HepG2 (cell line): ENCODE results near the gene NCBP3. TPM values are rescaled to one million over a fixed set of nuclear protein-coding genes. Genes with fewer than 3 reads are reported as not detected.

Experiments used
- GTF2F1 ChIP-seq: fragments of 150-350 bp; IDR thresholded peaks from 2 replicates; pipeline ENCODE4 v1.6.1; 2014; ENCODE audit warnings: low read length
- KDM5A ChIP-seq: fragments of 200-600 bp; sonication (generic); IDR thresholded peaks from 2 replicates; pipeline ENCODE4 v1.7.0; 2018; ENCODE audit warnings: antibody characterized with exemption, mild to moderate bottlenecking, low read length, borderline replicate concordance
- RFXANK ChIP-seq: IDR thresholded peaks from 2 replicates; pipeline ENCODE4 v1.6.1; 2016
- YY1 ChIP-seq: IDR thresholded peaks from 2 replicates; pipeline ENCODE4 v1.6.1; 2011; ENCODE audit warnings: low read length, low read depth, moderate library complexity, mild to moderate bottlenecking; ENCODE audit not compliant: insufficient read depth, insufficient replicate concordance
- polyA plus RNA-seq, 8 experiments: library from polyadenylated mRNA; depleted of rRNA in 3 of 8; stranded (reverse) in 7 of 8; unstranded in 1 of 8; fragments of >200 nt; fragmentation: Illumina TruSeq in 4 of 8; extraction: Trizol in 4 of 8; gene quantifications; 2 replicates each; pipeline versions ENCODE4 v1.2.1 to v1.2.3, GENCODE V29; 2011 to 2016; ENCODE audit warnings: low read depth in 4 of 8, missing spikeins in 1 of 8, mixed read lengths in 1 of 8; ENCODE audit not compliant: insufficient read depth in 1 of 8
- total RNA-seq, 5 experiments: library from RNA; depleted of rRNA; stranded (reverse); fragments of >200 nt; fragmentation: Illumina TruSeq; extraction: Trizol; gene quantifications; 2 replicates each; pipeline ENCODE4 v1.2.3, GENCODE V29; 2016; ENCODE audit warnings: low read depth in 1 of 5
- TF ChIP-seq, protein P1 (sequence below): IDR thresholded peaks from 2 replicates; pipeline ENCODE4 v1.6.1; 2016
- TF ChIP-seq, protein P2 (sequence below): sonication (generic); formaldehyde crosslinking; conservative IDR thresholded peaks from 2 replicates; pipeline ENCODE4 v1.4.0; 2020; ENCODE audit warnings: missing genetic modification reagents
- TF ChIP-seq, protein P3 (sequence below): sonication (generic); formaldehyde crosslinking; IDR thresholded peaks from 2 replicates; pipeline ENCODE4 v1.4.0; 2020; ENCODE audit warnings: missing genetic modification reagents, borderline replicate concordance
- TF ChIP-seq, protein P4 (sequence below): IDR thresholded peaks from 2 replicates; pipeline ENCODE4 v1.6.1; 2016; ENCODE audit warnings: low read depth, control low read depth
- TF ChIP-seq, protein P5 (sequence below): sonication (generic); formaldehyde crosslinking; IDR thresholded peaks from 2 replicates; pipeline ENCODE4 v1.4.0; 2020; ENCODE audit warnings: mild to moderate bottlenecking, missing genetic modification reagents

NCBP3 gene
- total and polyA plus RNA-seq, 2 of the 13 experiments (the other 11 are each of a cell fraction or from before 2014, with no cell fraction given), result 19.5 to 24.8 TPM

DNA sequence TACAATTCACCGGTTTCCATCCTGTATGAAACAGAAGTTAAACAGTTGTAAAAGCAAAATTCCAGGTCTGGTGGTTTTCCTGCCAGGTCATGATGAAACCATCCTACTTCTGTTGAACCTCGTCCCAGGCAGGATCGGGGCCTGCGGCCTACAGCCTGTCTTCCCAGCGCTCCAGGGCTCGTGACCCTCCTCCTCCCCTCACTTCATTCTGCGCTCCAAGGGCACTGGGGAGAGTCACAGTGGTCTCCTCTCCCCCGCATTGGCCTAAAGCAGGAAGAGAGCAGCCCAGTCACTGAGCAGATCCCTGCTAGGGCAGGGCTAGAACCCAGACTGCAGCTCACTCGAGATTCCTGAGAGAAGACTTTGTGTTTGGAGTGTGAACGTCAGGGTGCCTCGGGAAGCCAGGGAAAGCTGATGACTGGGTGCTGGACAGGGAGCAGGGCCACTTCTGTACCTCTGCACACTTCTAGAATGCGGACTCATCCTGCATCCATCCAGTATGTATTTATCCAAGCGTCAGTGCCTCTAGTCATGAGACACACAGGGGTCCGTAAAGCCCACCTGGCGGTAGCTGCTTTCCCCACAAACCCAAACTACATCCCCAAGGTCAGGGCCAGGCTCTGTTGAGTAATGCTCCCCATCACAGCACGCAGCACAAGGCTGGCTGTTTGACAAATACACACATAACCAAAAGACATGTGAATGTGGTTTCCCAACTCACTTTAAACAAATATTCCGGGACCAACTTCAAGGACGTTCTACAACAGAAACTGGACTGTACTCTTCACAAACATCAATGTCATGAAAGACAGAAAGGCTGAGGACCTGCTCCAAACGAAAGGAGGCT, 43.4 kb downstream of the NCBP3 start (continued):
- no peak for TF ChIP-seq YY1
- TF ChIP-seq, protein P1, sequence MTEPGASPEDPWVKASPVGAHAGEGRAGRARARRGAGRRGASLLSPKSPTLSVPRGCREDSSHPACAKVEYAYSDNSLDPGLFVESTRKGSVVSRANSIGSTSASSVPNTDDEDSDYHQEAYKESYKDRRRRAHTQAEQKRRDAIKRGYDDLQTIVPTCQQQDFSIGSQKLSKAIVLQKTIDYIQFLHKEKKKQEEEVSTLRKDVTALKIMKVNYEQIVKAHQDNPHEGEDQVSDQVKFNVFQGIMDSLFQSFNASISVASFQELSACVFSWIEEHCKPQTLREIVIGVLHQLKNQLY (CRISPR knock-in tag), result peak; percentile 100
- TF ChIP-seq, protein P2, sequence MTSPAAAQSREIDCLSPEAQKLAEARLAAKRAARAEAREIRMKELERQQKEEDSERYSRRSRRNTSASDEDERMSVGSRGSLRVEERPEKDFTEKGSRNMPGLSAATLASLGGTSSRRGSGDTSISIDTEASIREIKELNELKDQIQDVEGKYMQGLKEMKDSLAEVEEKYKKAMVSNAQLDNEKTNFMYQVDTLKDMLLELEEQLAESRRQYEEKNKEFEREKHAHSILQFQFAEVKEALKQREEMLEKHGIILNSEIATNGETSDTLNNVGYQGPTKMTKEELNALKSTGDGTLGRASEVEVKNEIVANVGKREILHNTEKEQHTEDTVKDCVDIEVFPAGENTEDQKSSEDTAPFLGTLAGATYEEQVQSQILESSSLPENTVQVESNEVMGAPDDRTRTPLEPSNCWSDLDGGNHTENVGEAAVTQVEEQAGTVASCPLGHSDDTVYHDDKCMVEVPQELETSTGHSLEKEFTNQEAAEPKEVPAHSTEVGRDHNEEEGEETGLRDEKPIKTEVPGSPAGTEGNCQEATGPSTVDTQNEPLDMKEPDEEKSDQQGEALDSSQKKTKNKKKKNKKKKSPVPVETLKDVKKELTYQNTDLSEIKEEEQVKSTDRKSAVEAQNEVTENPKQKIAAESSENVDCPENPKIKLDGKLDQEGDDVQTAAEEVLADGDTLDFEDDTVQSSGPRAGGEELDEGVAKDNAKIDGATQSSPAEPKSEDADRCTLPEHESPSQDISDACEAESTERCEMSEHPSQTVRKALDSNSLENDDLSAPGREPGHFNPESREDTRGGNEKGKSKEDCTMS (CRISPR knock-in tag), result no peak
- TF ChIP-seq, protein P3, sequence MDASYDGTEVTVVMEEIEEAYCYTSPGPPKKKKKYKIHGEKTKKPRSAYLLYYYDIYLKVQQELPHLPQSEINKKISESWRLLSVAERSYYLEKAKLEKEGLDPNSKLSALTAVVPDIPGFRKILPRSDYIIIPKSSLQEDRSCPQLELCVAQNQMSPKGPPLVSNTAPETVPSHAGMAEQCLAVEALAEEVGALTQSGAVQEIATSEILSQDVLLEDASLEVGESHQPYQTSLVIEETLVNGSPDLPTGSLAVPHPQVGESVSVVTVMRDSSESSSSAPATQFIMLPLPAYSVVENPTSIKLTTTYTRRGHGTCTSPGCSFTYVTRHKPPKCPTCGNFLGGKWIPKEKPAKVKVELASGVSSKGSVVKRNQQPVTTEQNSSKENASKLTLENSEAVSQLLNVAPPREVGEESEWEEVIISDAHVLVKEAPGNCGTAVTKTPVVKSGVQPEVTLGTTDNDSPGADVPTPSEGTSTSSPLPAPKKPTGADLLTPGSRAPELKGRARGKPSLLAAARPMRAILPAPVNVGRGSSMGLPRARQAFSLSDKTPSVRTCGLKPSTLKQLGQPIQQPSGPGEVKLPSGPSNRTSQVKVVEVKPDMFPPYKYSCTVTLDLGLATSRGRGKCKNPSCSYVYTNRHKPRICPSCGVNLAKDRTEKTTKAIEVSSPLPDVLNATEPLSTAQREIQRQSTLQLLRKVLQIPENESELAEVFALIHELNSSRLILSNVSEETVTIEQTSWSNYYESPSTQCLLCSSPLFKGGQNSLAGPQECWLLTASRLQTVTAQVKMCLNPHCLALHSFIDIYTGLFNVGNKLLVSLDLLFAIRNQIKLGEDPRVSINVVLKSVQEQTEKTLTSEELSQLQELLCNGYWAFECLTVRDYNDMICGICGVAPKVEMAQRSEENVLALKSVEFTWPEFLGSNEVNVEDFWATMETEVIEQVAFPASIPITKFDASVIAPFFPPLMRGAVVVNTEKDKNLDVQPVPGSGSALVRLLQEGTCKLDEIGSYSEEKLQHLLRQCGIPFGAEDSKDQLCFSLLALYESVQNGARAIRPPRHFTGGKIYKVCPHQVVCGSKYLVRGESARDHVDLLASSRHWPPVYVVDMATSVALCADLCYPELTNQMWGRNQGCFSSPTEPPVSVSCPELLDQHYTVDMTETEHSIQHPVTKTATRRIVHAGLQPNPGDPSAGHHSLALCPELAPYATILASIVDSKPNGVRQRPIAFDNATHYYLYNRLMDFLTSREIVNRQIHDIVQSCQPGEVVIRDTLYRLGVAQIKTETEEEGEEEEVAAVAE (CRISPR knock-in tag), result peak; percentile 71; the same call in 1 of the 2 replicates
- 0 out of 2 replicates have a peak, but pooled peaks have one; percentile 67 for TF ChIP-seq RFXANK (CRISPR knock-in tag)
- no peak for TF ChIP-seq KDM5A
- peak; percentile 55; the same call in 1 of the 2 replicates for TF ChIP-seq GTF2F1
- TF ChIP-seq, protein P4, sequence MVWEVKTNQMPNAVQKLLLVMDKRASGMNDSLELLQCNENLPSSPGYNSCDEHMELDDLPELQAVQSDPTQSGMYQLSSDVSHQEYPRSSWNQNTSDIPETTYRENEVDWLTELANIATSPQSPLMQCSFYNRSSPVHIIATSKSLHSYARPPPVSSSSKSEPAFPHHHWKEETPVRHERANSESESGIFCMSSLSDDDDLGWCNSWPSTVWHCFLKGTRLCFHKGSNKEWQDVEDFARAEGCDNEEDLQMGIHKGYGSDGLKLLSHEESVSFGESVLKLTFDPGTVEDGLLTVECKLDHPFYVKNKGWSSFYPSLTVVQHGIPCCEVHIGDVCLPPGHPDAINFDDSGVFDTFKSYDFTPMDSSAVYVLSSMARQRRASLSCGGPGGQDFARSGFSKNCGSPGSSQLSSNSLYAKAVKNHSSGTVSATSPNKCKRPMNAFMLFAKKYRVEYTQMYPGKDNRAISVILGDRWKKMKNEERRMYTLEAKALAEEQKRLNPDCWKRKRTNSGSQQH, result no peak; the same call in 1 of the 2 replicates
- TF ChIP-seq, protein P5, sequence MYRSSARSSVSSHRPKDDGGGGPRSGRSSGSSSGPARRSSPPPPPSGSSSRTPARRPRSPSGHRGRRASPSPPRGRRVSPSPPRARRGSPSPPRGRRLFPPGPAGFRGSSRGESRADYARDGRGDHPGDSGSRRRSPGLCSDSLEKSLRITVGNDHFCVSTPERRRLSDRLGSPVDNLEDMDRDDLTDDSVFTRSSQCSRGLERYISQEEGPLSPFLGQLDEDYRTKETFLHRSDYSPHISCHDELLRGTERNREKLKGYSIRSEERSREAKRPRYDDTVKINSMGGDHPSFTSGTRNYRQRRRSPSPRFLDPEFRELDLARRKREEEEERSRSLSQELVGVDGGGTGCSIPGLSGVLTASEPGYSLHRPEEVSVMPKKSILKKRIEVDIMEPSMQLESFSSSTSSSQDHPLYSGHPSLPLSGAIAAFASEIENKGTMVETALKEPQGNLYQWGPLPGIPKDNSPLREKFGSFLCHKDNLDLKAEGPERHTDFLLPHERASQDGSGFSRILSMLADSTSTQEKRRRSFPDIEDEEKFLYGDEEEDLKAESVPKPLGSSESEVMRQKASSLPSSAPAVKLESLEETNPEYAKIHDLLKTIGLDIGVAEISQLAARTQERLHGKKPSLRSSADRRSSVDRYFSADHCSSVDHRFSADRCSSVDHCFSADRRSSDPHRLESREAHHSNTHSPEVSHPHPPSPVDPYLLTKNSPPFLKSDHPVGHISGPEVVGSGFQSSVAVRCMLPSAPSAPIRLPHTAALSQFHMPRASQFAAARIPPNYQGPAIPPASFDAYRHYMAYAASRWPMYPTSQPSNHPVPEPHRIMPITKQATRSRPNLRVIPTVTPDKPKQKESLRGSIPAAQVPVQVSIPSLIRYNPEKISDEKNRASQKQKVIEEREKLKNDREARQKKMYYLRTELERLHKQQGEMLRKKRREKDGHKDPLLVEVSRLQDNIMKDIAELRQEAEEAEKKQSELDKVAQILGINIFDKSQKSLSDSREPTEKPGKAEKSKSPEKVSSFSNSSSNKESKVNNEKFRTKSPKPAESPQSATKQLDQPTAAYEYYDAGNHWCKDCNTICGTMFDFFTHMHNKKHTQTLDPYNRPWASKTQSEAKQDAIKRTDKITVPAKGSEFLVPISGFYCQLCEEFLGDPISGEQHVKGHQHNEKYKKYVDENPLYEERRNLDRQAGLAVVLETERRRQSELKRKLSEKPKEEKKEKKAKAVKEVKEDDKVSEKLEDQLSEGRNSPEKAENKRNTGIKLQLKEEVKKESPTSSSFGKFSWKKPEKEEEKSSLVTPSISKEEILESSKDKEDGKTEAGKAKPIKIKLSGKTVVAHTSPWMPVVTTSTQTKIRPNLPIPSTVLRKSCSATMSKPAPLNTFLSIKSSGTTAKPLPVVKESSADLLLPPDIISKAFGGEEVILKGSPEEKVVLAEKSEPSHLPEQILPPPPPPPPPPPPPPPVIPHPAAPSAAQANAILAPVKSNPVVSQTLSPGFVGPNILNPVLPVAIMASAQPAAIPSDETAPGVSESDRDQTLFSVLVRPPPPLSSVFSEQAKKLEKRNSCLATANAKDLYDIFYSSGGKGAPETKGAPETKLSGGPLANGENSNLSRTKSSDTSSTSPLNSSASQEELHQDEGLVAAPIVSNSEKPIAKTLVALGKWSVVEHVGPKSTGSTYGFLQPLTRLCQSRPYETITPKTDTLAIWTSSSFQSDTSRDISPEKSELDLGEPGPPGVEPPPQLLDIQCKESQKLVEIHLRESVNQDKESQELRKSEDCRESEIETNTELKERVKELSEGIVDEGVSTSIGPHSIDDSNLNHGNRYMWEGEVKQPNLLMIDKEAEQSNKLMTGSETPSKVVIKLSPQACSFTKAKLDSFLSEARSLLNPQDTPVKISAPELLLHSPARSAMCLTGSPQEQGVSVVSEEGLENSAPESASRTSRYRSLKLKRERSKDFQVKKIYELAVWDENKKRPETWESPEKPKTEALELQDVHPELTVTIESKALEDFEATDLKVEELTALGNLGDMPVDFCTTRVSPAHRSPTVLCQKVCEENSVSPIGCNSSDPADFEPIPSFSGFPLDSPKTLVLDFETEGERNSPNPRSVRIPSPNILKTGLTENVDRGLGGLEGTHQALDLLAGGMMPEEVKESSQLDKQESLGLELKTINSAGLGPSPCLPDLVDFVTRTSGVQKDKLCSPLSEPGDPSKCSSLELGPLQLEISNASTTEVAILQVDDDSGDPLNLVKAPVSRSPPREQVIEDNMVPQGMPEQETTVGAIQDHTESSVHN (CRISPR knock-in tag), result no peak; the same call in 1 of the 2 replicates
